Islet of Langerhans (tissue), 1 donor: Measurements from ENCODE around the gene C12orf56.
"Not testable (repeated sequence)": the region's sequence is repeated elsewhere in the genome, so short reads cannot be mapped to it uniquely, and the experiment has no call there.

Experiments
- FAIRE-seq: peaks from one replicate; lab custom pipeline; 2011; peaks lifted over from hg19 to GRCh38; lab: Jason Lieb, UNC

C12orf56 gene

DNA sequence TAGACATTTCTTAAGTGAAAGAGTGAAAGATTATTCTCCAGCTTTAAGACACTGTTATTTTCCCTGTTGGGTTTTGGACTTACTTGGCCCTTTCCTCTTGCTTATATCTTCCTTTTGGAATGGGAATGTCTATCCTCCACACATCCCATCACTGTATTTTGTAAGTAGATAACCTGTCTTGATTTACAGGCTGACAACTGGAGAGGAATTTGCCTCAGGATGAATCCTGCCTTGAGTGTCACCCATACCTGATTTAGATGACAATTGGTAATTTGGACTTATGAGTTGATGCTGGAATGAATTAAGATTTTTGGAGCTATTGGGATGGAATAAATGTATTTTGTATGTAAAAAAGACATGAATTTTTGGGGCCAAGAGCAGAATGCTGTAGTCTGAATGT lies 94.3 kb downstream of the C12orf56 start:
- FAIRE-seq, result no peak

- no peak for FAIRE-seq
These were observed 96.7 kb downstream of the C12orf56 start for GRCh38 chr12:64293654-64294364.

DNA sequence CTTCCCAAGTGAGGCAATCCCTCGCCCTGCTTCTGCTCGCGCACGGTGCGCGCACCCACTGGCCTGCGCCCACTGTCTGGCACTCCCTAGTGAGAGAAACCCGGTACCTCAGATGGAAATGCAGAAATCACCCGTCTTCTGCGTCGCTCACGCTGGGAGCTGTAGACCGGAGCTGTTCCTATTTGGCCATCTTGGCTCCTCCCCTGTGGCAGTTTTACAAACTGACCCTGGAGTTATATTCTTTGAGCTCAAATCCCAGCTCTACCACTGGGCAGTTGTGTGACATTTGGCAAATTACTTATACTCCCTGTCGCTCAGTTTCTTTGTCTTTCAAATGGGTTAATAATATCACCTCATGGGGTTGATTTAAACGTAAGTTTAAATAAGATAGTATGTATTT lies 97.4 kb downstream of the C12orf56 start:
- not testable (repeated sequence) for FAIRE-seq

- FAIRE-seq, result no peak
These were observed 104.0 kb downstream of the C12orf56 start for GRCh38 chr12:64286521-64286920.

DNA sequence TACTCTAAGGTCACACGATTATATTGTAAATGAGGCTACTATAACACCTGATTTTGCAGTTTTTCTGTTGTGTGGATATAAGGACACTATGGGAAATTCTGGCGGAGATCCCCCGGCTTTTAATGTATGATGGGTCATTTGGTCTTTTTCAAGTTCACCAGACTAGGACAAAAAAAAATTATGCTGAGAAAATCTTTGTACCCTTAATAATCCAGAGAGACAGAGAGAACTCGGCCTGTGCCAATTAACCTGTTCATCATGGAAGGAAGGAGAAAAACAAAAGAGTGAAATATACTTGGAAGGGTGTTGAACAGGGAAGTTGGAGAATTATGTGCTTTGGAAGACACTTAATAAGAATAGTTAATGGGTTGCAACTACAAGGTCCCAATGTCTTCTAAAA lies 106.3 kb downstream of the C12orf56 start:
- no peak for FAIRE-seq

DNA sequence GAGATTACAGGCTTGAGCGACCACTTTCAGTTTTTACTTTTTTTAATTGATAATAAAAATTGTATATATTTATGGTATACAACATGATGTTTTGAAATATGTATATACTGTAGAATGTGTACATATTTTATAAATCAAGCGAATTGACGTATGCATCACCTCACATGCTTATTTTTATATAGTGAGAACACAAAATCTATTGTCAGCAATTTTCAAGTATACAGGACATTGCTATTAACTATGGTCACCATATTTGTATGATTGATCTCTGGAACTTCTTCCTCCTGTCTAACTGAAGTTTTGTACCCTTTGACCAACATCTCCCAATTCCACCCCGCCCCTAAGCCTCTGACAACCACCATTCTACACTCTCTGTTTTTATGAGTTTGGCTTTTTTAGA lies 112.1 kb downstream of the C12orf56 start:
- FAIRE-seq, result no peak

GRCh38 chr12:64273527-64274403 lies 116.8 kb downstream of the C12orf56 start:
- no peak for FAIRE-seq

DNA sequence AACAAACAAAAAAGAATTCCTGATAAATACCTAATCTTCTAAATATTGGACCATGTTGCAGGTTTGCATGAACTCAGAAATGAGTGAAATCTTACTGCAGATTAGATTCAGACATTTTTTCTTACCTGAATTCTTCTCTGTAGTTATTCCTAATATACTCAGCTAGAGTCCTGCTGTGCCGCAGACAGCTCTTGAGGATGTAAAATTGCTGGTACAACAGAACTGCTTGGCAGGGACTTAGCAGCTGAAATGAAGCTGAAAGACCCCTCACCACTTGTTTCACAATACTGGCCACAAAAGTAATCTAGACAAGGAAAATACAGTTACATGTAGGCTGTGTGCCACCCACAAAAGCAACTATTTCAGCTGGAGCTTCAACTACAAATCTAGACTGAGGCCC lies 120.1 kb downstream of the C12orf56 start:
- no peak for FAIRE-seq

GRCh38 chr12:64269161-64269560 lies 121.4 kb downstream of the C12orf56 start:
- no peak for FAIRE-seq

DNA sequence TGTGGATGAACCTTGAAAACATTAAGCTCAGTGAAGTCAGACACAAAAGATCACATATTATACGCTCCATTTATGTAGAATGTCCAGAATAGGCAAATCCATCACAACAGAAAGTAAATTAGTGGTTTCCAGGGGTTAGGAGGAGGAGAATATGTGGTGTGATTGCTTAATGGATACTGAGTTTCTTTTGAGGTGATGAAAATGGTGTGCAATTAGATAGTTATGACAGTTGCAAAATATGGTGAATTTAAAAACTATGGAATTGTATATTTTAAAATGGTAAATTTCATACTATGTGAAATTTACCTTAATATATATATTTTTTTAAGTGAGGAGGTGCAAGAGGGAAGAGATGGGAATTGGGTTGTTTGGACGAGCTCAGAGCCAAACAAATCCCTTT lies 122.1 kb downstream of the C12orf56 start:
- no peak for FAIRE-seq

GRCh38 chr12:64265839-64266238 lies 124.7 kb downstream of the C12orf56 start:
- no peak for FAIRE-seq

DNA sequence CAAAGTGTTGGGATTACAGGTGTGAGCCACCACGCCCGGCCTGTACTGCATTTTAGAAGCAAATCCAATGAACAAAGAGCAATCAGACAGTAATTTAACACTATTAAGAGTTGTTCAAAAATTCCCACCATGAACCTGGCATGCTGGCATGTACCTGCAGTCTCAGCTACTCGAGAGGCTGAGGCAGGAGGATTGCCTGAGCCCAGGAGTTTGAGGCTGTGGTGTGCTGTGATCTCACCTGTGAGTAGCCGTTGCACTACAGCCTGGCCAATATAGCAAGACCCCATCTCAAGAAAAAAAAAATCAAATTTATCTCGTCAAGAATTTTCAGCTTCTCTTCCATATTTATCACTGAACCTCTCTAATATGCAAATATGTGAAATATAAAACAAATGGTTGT lies 128.7 kb downstream of the C12orf56 start:
- FAIRE-seq, result no peak

- no peak for FAIRE-seq
These were observed 132.0 kb downstream of the C12orf56 start for GRCh38 chr12:64258576-64258975.

- FAIRE-seq, result peak; percentile 97
These were observed 134.3 kb downstream of the C12orf56 start for GRCh38 chr12:64256166-64256800.

GRCh38 chr12:64255249-64255648 lies 135.3 kb downstream of the C12orf56 start:
- FAIRE-seq, result no peak

GRCh38 chr12:64253356-64253755 lies 137.2 kb downstream of the C12orf56 start:
- FAIRE-seq, result no peak

GRCh38 chr12:64252681-64253080 lies 137.9 kb downstream of the C12orf56 start:
- FAIRE-seq, result no peak

GRCh38 chr12:64243809-64244208 lies 146.7 kb downstream of the C12orf56 start:
- FAIRE-seq, result no peak

DNA sequence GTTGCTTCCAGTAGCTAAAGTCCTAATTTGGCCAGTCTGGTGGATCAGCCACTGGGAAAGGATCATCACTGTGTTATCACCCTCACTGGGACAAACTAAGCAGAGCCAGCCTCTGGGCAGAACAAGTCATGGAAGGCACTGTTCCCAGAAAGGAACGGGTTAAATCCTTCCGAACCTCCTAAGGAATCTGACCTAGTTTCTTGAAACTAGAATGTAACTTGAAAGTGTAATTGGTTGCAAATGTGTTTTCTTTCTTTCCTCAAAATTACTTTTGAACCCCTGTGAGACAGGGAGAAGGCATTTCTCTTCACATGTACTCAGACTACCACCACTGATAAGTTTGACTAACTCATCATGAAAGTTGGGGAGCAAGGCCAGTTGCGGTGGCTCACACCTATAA lies 149.8 kb downstream of the C12orf56 start:
- FAIRE-seq, result no peak

- no peak for FAIRE-seq
These were observed 153.2 kb downstream of the C12orf56 start for GRCh38 chr12:64237382-64237781.

DNA sequence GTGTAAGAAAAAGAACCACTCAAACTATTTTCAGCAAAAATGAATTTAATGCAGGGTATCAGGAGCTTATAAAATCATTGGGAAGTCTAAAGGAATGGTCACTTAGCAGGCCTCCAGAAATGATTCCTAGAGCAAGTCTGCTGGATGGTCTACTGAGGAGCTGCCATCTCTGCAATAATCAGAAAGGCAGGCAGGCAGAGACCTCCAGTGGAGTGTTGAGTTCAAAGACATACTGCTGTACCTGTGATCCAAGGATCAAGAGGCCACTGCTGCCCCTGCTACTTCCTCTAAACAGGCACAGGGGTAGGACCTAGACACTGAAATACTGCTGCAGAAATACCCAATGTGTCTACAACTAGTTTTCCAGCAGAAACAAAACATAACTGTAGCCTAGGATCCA lies 154.0 kb downstream of the C12orf56 start:
- FAIRE-seq, result no peak

GRCh38 chr12:64232196-64232595 lies 158.4 kb downstream of the C12orf56 start:
- no peak for FAIRE-seq

- FAIRE-seq, result no peak
These were observed 160.8 kb downstream of the C12orf56 start for GRCh38 chr12:64229796-64230195.
